Measurements from ENCODE around the gene LAT.

- TF ChIP-seq CTCF (IDR thresholded peaks at IDR 0.05) (no peak), POLR2A (IDR thresholded peaks at IDR 0.05) (no peak)
These were observed 4.5 kb downstream of the LAT start for GRCh38 chr16:28989363-28989762.
